GM19043 (cell line): ENCODE data around the gene GALNT13.
"Not testable (repeated sequence)": the region's sequence is repeated elsewhere in the genome, so short reads cannot be mapped to it uniquely, and the experiment has no call there.

Experiments
- ATAC-seq: cut with Tn5 transposase; IDR thresholded peaks from one replicate; pipeline ENCODE4 v1.9.1; 2021; ENCODE audit warnings: low read depth; ENCODE audit not compliant: unreplicated experiment

The GALNT13 gene

GRCh38 chr2:154457286-154457685 is 585.6 kb downstream of the GALNT13 start:
- ATAC-seq = no peak

DNA sequence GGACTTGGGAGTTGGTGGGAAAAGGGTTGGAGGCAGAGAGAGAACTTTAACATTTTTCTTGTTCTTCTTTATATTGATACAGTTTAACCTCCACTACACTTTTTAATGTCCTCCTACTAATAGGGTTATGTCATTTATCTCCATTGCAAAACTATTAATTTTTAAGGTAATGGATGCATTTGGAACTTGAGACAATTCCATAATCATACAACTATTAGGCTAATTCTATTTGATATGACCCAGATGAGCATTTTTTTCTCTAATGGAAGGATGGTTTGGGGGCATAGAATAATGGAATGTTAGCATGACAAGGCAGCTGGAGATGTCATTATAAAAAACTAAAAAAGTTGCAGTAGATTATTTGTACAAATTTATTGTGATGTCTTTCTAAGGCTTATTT is 587.6 kb downstream of the GALNT13 start:
- ATAC-seq = no peak

GRCh38 chr2:154462634-154463033 is 590.9 kb downstream of the GALNT13 start:
- no peak for ATAC-seq

DNA sequence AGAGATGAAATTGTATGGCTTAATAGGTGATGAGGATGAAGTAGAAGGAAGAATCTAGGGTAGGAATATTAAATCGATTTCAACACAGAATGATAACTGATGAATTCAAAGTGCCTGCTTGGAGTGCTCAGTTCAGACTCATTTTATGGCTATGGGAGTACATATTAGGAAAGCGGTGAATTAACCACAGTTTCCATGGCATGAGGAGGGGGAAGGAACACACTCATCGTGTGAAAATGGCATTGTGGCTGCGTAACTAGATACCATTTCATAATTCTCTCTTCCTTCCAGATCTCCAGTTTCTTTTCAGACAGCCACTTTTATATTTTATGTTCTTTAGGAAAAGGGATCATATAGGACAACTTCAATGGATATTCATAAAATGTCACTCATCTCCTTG is 594.5 kb downstream of the GALNT13 start:
- no peak for ATAC-seq

- no peak for ATAC-seq
Observed at GRCh38 chr2:154470376-154470775, 598.7 kb downstream of the GALNT13 start.

GRCh38 chr2:154471492-154471891 is 599.8 kb downstream of the GALNT13 start:
- not testable (repeated sequence) for ATAC-seq

GRCh38 chr2:154477319-154477718 is 605.6 kb downstream of the GALNT13 start:
- no peak for ATAC-seq

- ATAC-seq = no peak
Observed at GRCh38 chr2:154480521-154480920, 608.8 kb downstream of the GALNT13 start.

- ATAC-seq = no peak
Observed at GRCh38 chr2:154481336-154481735, 609.6 kb downstream of the GALNT13 start.

- ATAC-seq = no peak
Observed at GRCh38 chr2:154484338-154485099, 612.8 kb downstream of the GALNT13 start.

GRCh38 chr2:154488801-154489200 is 617.1 kb downstream of the GALNT13 start:
- ATAC-seq = no peak

GRCh38 chr2:154489266-154489858 is 617.6 kb downstream of the GALNT13 start:
- no peak for ATAC-seq

DNA sequence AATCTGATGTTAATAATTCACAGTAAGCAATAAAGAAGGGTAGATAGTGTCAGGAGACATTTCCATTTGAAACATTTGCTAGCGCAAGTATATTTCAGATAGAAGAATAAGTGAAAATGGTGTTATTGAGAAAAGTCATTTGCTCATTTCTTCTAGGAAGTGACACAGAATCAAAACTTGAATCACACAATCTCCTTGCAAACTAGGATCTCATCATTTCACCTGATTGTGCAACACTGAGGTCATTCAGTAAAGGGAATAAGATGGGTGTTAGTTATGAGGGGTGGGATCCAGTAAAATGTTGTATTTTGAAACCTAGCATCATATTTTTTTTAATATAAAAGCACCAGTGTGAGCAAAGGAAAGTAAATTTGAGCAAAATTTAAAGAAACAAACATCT is 618.8 kb downstream of the GALNT13 start:
- no peak for ATAC-seq

GRCh38 chr2:154495455-154495868 is 623.7 kb downstream of the GALNT13 start:
- ATAC-seq = peak; percentile 45

GRCh38 chr2:154497019-154497418 is 625.3 kb downstream of the GALNT13 start:
- no peak for ATAC-seq
